Measurements from ENCODE around the gene EYA3.

EYA3 gene

GRCh38 chr1:28112388-28113241 lies 24.2 kb upstream of the EYA3 start:
- DNase-seq: no peak

GRCh38 chr1:28111157-28111556 lies 22.7 kb upstream of the EYA3 start:
- DNase-seq: no peak

DNA sequence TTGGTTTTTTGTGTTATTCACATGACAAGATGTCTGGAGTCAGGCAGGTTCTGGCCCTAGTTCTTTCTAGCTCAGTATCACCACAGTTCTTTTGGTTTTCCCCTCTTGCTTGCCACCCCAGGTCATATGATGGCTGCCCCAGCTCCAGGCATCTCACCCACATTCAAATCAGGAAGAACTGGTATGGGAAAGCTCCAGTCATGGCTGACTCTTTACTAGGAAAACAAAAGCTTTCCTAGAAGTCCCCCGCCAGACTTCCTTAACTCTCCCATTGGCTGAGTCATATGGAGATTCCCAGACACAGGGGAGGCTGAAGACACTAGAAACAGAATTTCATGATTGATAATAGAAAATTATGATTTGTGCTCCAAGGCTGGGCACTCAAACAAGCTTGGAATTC lies 22.1 kb upstream of the EYA3 start:
- DNase-seq: no peak

DNA sequence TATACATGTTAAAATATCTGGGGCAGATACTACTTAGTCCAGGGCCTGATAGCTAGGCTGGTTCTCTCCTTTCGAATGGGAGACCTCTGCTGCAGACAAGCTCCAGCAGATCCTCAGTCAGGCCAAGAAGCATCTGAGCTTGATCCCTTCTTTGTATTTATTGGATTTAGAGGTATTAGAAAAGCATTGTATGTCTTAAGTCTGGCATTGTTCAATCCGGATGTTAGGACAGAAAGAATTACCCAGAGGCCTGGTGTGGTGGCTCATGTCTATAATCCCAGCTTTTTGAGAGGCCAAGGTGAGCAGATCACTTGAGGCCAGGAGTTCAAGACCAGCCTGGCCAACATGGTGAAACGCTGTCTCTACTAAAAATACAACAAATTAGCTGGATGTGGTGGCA lies 21.2 kb upstream of the EYA3 start:
- no peak for DNase-seq

- no peak for DNase-seq
These were observed 19.6 kb upstream of the EYA3 start for GRCh38 chr1:28108001-28108400.

DNA sequence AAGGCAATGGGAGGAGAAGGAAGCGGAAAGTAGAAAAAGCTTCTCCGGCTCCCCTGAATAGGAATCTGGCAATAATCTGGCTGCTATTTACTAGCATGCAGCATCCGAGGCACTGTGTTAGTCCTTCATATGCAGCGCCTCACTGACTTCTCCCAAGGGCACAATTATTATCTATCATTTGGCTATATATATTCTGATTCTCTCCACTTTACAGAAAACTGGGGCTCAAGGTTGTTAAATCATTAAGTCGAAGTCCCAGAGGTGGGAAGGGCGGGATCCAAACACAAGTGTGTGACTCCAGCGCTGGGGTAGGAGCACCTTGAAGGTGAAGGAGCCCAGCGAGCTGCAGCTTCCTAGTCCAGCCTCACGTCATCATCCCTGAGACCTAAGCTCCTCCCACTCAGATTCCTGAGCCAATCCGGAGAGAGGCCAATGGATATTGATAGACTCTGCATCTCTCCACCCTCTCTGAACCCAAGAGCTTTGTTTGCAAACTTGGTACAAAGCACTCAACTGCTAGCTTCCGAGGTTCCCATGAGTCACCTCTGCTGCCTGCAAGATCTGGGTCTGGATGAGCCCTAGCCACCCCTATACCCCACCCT lies 16.6 kb upstream of the EYA3 start:
- DNase-seq: no peak

DNA sequence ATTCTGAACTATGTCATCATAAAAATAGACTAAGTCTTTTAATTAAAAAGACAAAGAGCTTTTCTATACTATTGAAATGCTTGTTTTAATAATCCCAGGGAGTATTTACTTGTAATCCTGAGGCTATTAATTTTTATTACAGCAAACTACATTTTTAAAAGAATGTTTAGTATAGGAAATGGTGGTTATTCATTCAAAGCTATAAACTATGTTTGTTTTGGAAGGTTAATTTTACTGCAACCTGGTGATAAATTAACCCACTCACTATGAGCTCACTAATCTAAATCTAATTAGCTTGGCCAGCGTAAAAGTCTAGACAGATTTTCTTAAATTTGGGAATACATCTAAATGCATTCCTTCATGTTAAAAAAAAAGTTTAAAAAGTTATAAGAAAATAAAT lies 13.8 kb upstream of the EYA3 start:
- no peak for DNase-seq

DNA sequence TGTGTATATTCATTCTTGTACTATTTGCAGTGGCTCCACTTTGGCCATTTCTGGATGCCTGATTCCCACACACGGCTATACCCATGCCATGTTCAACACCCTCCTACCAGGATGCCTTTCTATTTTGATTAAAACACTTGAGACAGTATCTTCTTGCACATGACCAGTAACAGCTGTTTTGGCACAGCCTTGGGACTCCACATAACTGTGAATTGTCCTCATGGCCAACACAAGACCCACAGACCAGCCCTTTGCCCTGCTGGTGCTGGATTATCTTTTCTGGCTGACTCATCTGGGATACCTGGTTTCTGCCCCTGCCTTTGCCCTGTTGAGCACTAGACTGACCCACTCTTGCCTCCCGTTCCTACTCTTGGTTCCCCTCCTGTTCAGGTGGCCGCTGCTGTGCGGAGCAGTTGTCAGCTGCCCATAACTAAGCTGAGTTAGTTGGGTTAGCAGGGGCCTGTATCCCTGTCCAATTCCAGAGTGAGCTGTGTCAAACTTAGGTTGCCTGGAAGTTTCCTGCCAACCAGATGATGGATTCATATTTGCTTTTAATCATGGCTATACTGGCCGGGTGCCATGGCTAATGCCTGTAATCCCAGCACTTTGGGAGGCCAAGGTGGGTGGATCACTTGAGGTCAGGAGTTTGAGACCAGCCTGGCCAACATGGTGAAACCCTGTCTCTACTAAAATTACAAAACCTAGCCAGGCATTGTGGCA lies 10.8 kb upstream of the EYA3 start:
- no peak for DNase-seq

GRCh38 chr1:28097100-28097472 lies 8.7 kb upstream of the EYA3 start:
- no peak for DNase-seq

DNA sequence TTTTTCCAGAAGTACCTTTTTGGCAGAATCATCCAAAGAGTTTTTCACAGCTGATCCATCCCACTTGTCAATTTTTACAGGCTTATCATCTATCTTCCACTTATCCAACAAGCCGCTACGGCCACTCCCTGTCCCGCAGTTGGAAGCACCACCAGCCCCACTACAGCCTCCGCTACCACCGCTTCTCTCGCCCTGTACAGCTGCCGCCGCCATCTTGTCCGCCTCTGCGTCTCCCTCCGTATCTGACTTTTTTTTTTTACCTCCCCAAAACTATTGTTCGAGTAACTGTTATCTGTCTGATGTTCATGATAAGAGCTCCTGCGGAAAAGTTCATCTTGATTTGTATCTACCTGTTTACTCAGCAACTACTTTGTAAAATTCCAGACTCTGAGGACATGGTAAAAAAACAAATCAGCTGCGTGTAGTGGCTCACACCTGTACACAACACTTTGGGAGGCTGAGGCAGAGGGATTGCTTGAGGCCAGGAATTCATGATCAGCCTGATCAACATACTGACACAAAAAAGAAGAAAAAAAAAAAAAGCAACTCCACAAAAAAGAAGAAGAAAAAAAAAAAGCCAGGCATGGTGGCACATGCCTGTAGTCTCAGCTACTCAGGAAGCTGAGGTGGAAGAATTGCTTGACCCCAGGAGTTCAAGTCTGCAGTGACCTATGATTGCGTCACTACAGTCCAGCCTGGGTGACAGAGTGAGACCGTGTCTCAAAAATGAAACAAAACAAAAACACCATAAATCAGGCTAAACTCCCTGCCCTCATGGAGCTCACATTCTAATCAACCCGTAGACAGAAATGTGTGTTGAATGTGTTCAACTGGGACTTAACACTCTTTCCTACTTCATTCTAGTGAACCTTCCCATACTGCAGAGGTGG lies 8.0 kb upstream of the EYA3 start:
- no peak for DNase-seq

DNA sequence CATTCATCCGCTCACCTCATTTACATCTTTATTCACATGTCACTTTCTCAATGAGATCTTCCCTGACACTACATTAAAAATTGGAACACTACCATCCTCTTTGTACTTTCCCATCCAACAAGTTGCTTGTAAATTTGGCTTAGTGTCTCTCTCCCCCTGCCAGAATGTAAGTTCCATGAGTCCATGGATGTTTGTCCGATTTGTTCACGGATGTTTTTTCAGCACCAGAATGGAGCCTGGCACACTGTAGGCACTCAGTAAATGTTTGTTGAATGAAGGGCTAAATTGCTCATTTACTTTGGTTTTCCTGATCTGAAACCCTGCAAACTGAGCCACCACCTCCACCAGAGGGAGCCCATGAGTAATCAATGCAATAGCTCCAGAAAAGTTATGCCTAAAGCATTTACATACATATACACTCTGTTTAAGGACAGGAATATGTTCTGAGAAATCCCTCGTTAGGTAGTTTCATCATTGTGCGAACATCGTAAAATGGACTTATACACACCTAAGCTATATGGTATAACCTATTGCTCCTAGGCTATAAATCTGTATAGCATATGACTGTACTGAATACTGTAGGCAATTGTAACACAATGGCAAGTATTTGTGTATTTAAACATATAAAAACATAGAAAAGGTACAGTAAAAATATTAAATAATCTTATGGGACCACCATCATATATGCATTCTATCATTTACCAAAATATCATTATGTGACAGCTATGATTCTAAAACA lies 2.8 kb upstream of the EYA3 start:
- peak; percentile 31 for DNase-seq

GRCh38 chr1:28087614-28088167 lies 719 bp downstream of the EYA3 start:
- no peak for DNase-seq

DNA sequence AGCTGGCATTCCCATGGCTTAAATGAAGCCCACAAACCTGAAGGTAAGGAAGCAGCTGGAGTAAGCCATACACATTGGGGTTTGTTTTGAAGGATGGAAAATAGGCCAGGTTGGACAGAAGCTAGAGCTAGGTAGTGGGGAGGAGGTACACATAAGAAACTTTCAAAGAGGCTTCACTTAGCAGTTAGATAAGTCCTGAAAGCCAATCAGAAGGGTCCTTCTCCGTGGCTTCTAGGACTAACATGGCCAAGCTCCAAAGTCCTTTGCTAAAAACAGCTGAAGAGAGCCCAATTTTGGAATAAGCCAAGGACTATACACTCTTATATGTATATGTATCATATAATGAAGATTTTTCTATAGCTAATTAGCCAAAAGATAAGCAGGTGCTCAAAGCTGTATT lies 1.8 kb downstream of the EYA3 start:
- no peak for DNase-seq

- no peak for DNase-seq
These were observed 3.3 kb downstream of the EYA3 start for GRCh38 chr1:28085129-28085528.

DNA sequence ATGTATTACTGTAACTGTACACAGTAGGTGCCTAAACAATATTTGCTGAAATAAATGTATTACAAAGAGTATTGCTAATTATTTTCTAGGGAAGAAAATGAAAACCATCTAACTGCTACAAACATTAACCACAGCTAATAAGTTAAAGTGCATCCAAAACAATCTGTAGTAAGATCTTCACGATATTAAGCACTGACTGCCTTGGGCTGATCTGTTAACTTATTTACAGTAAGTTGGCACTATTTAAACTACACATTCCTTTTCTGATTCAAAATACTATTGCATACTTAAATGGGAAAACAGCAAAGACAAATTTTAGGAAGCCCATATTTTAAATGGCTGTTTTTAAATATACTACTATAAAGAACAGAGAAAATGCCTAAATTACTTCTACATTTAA lies 4.5 kb downstream of the EYA3 start:
- DNase-seq: no peak

DNA sequence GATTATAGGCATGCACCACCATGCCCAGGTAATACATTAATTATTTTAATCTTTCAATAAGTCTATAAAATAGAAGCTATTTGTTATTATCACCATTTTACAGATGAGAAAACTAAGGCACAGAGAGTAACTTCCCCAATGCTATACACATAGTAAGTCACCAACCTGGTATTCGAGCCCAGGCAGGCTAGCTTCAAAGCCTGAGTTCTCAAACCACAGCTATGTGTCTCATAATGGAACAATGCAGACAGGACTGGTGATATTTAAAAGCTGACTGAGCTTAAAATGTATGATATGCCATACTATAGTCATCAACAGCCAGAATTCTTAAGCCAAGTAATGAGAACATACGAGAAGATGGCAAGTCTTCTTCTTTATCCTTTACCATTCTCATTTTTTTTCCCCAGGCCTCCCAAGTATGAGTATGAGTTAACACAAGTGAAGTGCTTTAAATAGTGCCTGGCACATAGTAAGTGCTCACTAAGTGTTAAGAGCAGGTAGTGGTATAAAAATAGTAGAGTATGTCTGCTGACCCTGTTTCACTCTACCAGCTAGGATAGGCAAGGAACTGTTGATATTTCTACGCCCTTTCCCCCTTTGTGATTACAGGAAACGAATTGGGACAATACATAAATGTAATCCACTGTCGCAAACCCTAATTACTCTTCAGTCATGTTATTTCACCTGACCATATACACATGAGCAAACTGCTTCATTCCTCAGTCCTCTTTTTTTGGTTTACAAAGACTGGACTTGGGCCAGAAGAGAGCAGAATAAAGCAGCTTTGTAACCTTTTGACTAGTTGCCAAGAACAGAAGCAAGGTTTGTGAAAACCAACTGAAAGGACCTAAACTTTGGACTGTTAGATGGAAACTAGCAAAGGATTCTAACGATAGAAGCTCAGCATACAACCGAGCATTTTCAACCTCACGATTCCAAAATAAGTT lies 9.5 kb downstream of the EYA3 start:
- DNase-seq: no peak

DNA sequence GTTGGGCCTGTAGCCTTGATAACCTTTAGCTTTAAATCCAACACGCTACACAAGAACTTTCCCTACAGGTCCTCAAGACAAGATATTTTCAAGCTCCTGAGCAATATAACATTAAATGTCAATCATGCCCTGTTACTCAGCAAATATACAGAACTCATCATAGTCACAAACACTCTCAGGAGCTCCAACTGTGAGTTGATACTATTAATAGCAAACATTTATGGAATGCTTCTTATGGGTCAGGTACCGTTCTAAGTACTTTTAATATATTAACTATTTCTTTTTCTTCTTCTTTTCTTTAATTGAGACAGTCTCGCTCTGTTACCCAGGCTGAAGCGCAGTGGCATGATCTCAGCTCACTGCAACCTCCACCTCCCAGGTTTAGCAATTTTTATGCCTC lies 10.1 kb downstream of the EYA3 start:
- no peak for DNase-seq

- no peak for DNase-seq
These were observed 13.4 kb downstream of the EYA3 start for GRCh38 chr1:28074892-28075511.

- no peak for DNase-seq
These were observed 14.5 kb downstream of the EYA3 start for GRCh38 chr1:28073867-28074266.

- no peak for DNase-seq
These were observed 16.6 kb downstream of the EYA3 start for GRCh38 chr1:28071813-28072212.

All from KG1 (cell line).